SK-N-SH (cell line): Measurements from ENCODE around the gene IL17RE. TPM values are rescaled to one million over a fixed set of nuclear protein-coding genes. Genes with fewer than 3 reads are reported as not detected.

Experiments used
- CTCF ChIA-PET: fragments of 300-600, 350-600 bp; formaldehyde crosslinking; extraction: SDS; loops from one replicate; lab custom pipeline; 2021; lab: Yijun Ruan, JAX
- POLR2A ChIA-PET: fragments of 350-600 bp; sonication (Branson Sonifier 250); formaldehyde crosslinking; extraction: SDS; loops from one replicate; lab custom pipeline; 2020; ENCODE audit warnings: antibody characterized with exemption, inconsistent platforms; lab: Yijun Ruan, JAX
- DNase-seq: peaks from one replicate; pipeline ENCODE4 v3.0.0; 2012
- H2AFZ ChIP-seq: fragments of 200-600 bp; sonication (generic); 2 replicates; pipeline ENCODE4 v1.8.1; 2016; ENCODE audit warnings: antibody characterized with exemption, mild to moderate bottlenecking, low read depth
- H3F3A ChIP-seq: fragments of 200-600 bp; sonication (generic); replicated peaks from 2 replicates; pipeline ENCODE3; 2016; ENCODE audit warnings: antibody characterized with exemption, mild to moderate bottlenecking; ENCODE audit not compliant: insufficient read depth
- H3K27ac ChIP-seq, 2 experiments: fragments of 200-500 bp in 1 of 2; fragments of 200-600 bp in 1 of 2; sonication (Bioruptor generic) in 1 of 2; sonication (generic), shearing (Covaris generic) in 1 of 2; 2 replicates each; pipeline versions ENCODE4 v1.5.1 to v1.6.1; 2014 to 2016; ENCODE audit warnings: low read depth in 2 of 2, inconsistent platforms in 1 of 2, low read length in 1 of 2, mild to moderate bottlenecking in 1 of 2, mixed read lengths in 1 of 2
- H3K27me3 ChIP-seq: fragments of 200-600 bp; sonication (generic), shearing (Covaris generic); 2 replicates; pipeline ENCODE4 v1.6.1; 2016; ENCODE audit warnings: mixed run types; ENCODE audit not compliant: insufficient read depth
- H3K36me3 ChIP-seq, 2 experiments: fragments of 200-500 bp in 1 of 2; fragments of 200-600 bp in 1 of 2; sonication (Bioruptor generic) in 1 of 2; sonication (generic) in 1 of 2; replicated peaks in 1 of 2; 2 replicates each; pipeline versions ENCODE3 to v1.5.1; 2014 to 2016; ENCODE audit warnings: low read length in 1 of 2, mild to moderate bottlenecking in 1 of 2; ENCODE audit not compliant: insufficient read depth in 2 of 2, control insufficient read depth in 1 of 2
- H3K4me1 ChIP-seq, 2 experiments: fragments of 200-500 bp in 1 of 2; fragments of 200-600 bp in 1 of 2; sonication (Bioruptor generic) in 1 of 2; sonication (generic), shearing (Covaris generic) in 1 of 2; 2 replicates each; pipeline versions ENCODE4 v1.5.1 to v1.6.1; 2014 to 2016; ENCODE audit warnings: low read depth in 1 of 2, low read length in 1 of 2, mixed run types in 1 of 2; ENCODE audit not compliant: insufficient read depth in 2 of 2, control insufficient read depth in 1 of 2
- H3K4me2 ChIP-seq: fragments of 200-600 bp; sonication (generic), shearing (Covaris generic); 2 replicates; pipeline ENCODE4 v1.6.1; 2017; ENCODE audit warnings: mixed run types
- H3K4me3 ChIP-seq, 2 experiments: fragments of 200-500 bp in 1 of 2; fragments of 200-600 bp in 1 of 2; sonication (Bioruptor generic) in 1 of 2; sonication (generic), shearing (Covaris generic) in 1 of 2; 2 replicates each; pipeline versions ENCODE4 v1.5.1 to v1.8.1; 2014 to 2016; ENCODE audit warnings: low read depth in 2 of 2, inconsistent platforms in 1 of 2, low read length in 1 of 2, mild to moderate bottlenecking in 1 of 2, mixed read lengths in 1 of 2, moderate library complexity in 1 of 2
- H3K79me2 ChIP-seq: fragments of 200-600 bp; sonication (generic); 2 replicates; pipeline ENCODE4 v1.8.1; 2017; ENCODE audit warnings: mild to moderate bottlenecking; ENCODE audit not compliant: insufficient read depth
- H3K9ac ChIP-seq: fragments of 200-600 bp; sonication (generic); 2 replicates; pipeline ENCODE4 v1.6.1; 2017; ENCODE audit warnings: mixed run types
- H3K9me2 ChIP-seq: fragments of 200-600 bp; sonication (generic); 2 replicates; pipeline ENCODE4 v1.6.1; 2017; ENCODE audit warnings: mixed run types
- H3K9me3 ChIP-seq: fragments of 200-600 bp; sonication (generic); 2 replicates; pipeline ENCODE4 v1.6.1; 2017; ENCODE audit warnings: mixed run types, mild to moderate bottlenecking, moderate library complexity
- H4K20me1 ChIP-seq: fragments of 200-600 bp; sonication (generic); 2 replicates; pipeline ENCODE4 v1.6.1; 2017; ENCODE audit warnings: mild to moderate bottlenecking, mixed run types; ENCODE audit not compliant: insufficient read depth
- CTCF ChIP-seq: fragments of 200-600 bp; sonication (generic); IDR thresholded peaks from 2 replicates; pipeline ENCODE4 v1.6.1; 2017; ENCODE audit warnings: antibody characterized with exemption, mild to moderate bottlenecking, moderate library complexity
- FOSL2 ChIP-seq: IDR thresholded peaks from 2 replicates; pipeline ENCODE4 v1.4.0; 2012; ENCODE audit warnings: low read depth, mild to moderate bottlenecking, moderate library complexity, borderline replicate concordance
- FOXM1 ChIP-seq: IDR thresholded peaks from 2 replicates; pipeline ENCODE4 v1.4.0; 2012; ENCODE audit warnings: low read depth, mild to moderate bottlenecking
- GABPA ChIP-seq: IDR thresholded peaks from 2 replicates; pipeline ENCODE4 v1.4.0; 2012; ENCODE audit warnings: low read depth, mild to moderate bottlenecking
- JUND ChIP-seq: IDR thresholded peaks from 2 replicates; pipeline ENCODE4 v1.4.0; 2012
- MAX ChIP-seq: IDR thresholded peaks from 2 replicates; pipeline ENCODE4 v1.4.0; 2012; ENCODE audit warnings: low read depth
- NFIC ChIP-seq: IDR thresholded peaks from 2 replicates; pipeline ENCODE4 v1.4.0; 2012; ENCODE audit warnings: borderline replicate concordance
- PBX3 ChIP-seq: IDR thresholded peaks from 2 replicates; pipeline ENCODE4; 2012
- RXRA ChIP-seq: IDR thresholded peaks from 2 replicates; pipeline ENCODE4 v1.4.0; 2012; ENCODE audit warnings: low read depth, mild to moderate bottlenecking, borderline replicate concordance
- SIN3A ChIP-seq: IDR thresholded peaks from 2 replicates; pipeline ENCODE4 v1.6.1; 2012; ENCODE audit warnings: low read depth, mild to moderate bottlenecking, low read length, moderate library complexity, borderline replicate concordance
- TCF12 ChIP-seq: IDR thresholded peaks from 2 replicates; pipeline ENCODE4 v1.4.0; 2012
- TEAD4 ChIP-seq: IDR thresholded peaks from 2 replicates; pipeline ENCODE4 v1.4.0; 2012; ENCODE audit warnings: mild to moderate bottlenecking, borderline replicate concordance; ENCODE audit not compliant: insufficient read depth
- WGBS: methylation state at CpG from one replicate; pipeline ENCODE4 v1.1.6; 2017; ENCODE audit warnings: low lambda C conversion rate; 5-methylcytosine and 5-hydroxymethylcytosine counted together
- polyA plus RNA-seq, 3 experiments: library from polyadenylated mRNA; depleted of rRNA; stranded (reverse); fragments of >200 nt; gene quantifications; 2 replicates each; pipeline ENCODE4 v1.2.3, GENCODE V29; 2012
- TF ChIP-seq, protein P1 (sequence below): IDR thresholded peaks from 2 replicates; pipeline ENCODE4 v1.6.1; 2012; ENCODE audit warnings: mild to moderate bottlenecking, low read depth, low read length, moderate library complexity
- TF ChIP-seq, protein P2 (sequence below): IDR thresholded peaks from 2 replicates; pipeline ENCODE4 v1.4.0; 2012; ENCODE audit warnings: low read depth, borderline replicate concordance

IL17RE gene
- polyA plus RNA-seq, 1 of the 3 experiments (the other 2 are of a cell fraction): 0.95 TPM

- Histone ChIP-seq H3K27ac (peak overlapping the region in 1 of 2 experiments; percentile 86; a peak in 2 of 4 replicates), H3K4me2 (peak overlapping the region; percentile 73), H3K9ac (peak overlapping the region; percentile 59), H3F3A (peaks cover 7% of the 10 kb centered on the region), H3K27me3 (no peaks in the 10 kb centered on the region), H3K36me3 (no peaks in the 10 kb centered on the region), H4K20me1 (no peaks in the 10 kb centered on the region), H3K4me1 (peaks cover 0 to 12% of the 10 kb centered on the region in 2 experiments; a peak in 3 of 4 replicates), H2AFZ (peak overlapping the region; percentile 91), H3K4me3 (no peak overlapping the region), H3K9me2 (no peaks in the 10 kb centered on the region)
- DNase-seq: no peak
- 35% methylated on average over 4 of the region's 4 CpGs for WGBS
- ChIA-PET POLR2A (interaction anchor here (1.0 to 1.8 kb wide), 2 partner anchors 10 to 28 kb away, joined by 3 to 5 read pairs; no protein-coding TSS in a partner anchor), CTCF (interaction anchor here (1.0 to 1.3 kb wide), 3 partner anchors 9 to 43 kb away, joined by 3 to 6 read pairs (median 3); no protein-coding TSS in a partner anchor)
- TF ChIP-seq NFIC (peak; percentile 51), SIN3A (no peak), RXRA (no peak), MAX (0 out of 2 replicates have a peak, but pooled peaks have one; percentile 22), JUND (peak; percentile 34; the same call in 1 of the 2 replicates), GABPA (no peak), CTCF (no peak), PBX3 (no peak; the same call in 1 of the 2 replicates), TCF12 (peak; percentile 50; the same call in 1 of the 2 replicates), FOSL2 (peak; percentile 53; the same call in 1 of the 2 replicates), TEAD4 (no peak), FOXM1 (no peak)
- TF ChIP-seq, protein P1, sequence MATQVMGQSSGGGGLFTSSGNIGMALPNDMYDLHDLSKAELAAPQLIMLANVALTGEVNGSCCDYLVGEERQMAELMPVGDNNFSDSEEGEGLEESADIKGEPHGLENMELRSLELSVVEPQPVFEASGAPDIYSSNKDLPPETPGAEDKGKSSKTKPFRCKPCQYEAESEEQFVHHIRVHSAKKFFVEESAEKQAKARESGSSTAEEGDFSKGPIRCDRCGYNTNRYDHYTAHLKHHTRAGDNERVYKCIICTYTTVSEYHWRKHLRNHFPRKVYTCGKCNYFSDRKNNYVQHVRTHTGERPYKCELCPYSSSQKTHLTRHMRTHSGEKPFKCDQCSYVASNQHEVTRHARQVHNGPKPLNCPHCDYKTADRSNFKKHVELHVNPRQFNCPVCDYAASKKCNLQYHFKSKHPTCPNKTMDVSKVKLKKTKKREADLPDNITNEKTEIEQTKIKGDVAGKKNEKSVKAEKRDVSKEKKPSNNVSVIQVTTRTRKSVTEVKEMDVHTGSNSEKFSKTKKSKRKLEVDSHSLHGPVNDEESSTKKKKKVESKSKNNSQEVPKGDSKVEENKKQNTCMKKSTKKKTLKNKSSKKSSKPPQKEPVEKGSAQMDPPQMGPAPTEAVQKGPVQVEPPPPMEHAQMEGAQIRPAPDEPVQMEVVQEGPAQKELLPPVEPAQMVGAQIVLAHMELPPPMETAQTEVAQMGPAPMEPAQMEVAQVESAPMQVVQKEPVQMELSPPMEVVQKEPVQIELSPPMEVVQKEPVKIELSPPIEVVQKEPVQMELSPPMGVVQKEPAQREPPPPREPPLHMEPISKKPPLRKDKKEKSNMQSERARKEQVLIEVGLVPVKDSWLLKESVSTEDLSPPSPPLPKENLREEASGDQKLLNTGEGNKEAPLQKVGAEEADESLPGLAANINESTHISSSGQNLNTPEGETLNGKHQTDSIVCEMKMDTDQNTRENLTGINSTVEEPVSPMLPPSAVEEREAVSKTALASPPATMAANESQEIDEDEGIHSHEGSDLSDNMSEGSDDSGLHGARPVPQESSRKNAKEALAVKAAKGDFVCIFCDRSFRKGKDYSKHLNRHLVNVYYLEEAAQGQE: no peak
- TF ChIP-seq, protein P2, sequence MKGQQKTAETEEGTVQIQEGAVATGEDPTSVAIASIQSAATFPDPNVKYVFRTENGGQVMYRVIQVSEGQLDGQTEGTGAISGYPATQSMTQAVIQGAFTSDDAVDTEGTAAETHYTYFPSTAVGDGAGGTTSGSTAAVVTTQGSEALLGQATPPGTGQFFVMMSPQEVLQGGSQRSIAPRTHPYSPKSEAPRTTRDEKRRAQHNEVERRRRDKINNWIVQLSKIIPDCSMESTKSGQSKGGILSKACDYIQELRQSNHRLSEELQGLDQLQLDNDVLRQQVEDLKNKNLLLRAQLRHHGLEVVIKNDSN: no peak
- TF ChIP-seq, all 33 proteins: peak for 5
- no peaks in the 10 kb centered on the region for H3K79me2 ChIP-seq
- no peaks in the 10 kb centered on the region for H3K9me3 ChIP-seq
Measured at GRCh38 chr3:9903238-9903624, 583 bp downstream of the IL17RE start.
